NCI-H1048 (cell line): Measurements from ENCODE around the gene TRNP1.
"Not testable (repeated sequence)": the region's sequence is repeated elsewhere in the genome, so short reads cannot be mapped to it uniquely, and the experiment has no call there.

ENCODE experiments used
- DNase-seq: peaks from one replicate; lab custom pipeline; 2025; lab: John Stamatoyannopoulos, UW

Gene TRNP1

GRCh38 chr1:26972821-26973220, 20.7 kb upstream of the TRNP1 start:
- no peak for DNase-seq

- DNase-seq, result no peak
Measured at GRCh38 chr1:26976621-26977510, 16.6 kb upstream of the TRNP1 start.

GRCh38 chr1:26978901-26979300, 14.6 kb upstream of the TRNP1 start:
- no peak for DNase-seq

GRCh38 chr1:26981146-26981846, 12.2 kb upstream of the TRNP1 start:
- DNase-seq, result no peak

- no peak for DNase-seq
Measured at GRCh38 chr1:26983863-26984262, 9.6 kb upstream of the TRNP1 start.

- DNase-seq, result no peak
Measured at GRCh38 chr1:26984291-26984690, 9.2 kb upstream of the TRNP1 start.

- DNase-seq, result no peak
Measured at GRCh38 chr1:26986658-26987057, 6.8 kb upstream of the TRNP1 start.

- not testable (repeated sequence) for DNase-seq
Measured at GRCh38 chr1:26989403-26990109, 3.9 kb upstream of the TRNP1 start.

- DNase-seq, result no peak
Measured at GRCh38 chr1:26991310-26992116, 2.0 kb upstream of the TRNP1 start.

- no peak for DNase-seq
Measured at GRCh38 chr1:26994020-26994786, 711 bp downstream of the TRNP1 start.

GRCh38 chr1:26994787-26995517, 1.5 kb downstream of the TRNP1 start:
- DNase-seq, result no peak

- no peak for DNase-seq
Measured at GRCh38 chr1:26996024-26996423, 2.5 kb downstream of the TRNP1 start.

GRCh38 chr1:26996665-26997064, 3.2 kb downstream of the TRNP1 start:
- DNase-seq, result no peak

- DNase-seq, result no peak
Measured at GRCh38 chr1:26998429-26999300, 5.2 kb downstream of the TRNP1 start.

GRCh38 chr1:26999440-26999987, 6.0 kb downstream of the TRNP1 start:
- DNase-seq, result no peak

- no peak for DNase-seq
Measured at GRCh38 chr1:27000090-27000816, 6.8 kb downstream of the TRNP1 start.

GRCh38 chr1:27000817-27001460, 7.4 kb downstream of the TRNP1 start:
- DNase-seq, result no peak
